ENCODE results near the gene CD28.

CD28 gene

GRCh38 chr2:203740871-203741281, 34.4 kb downstream of the CD28 start:
- Histone ChIP-seq H3K27ac (ENCODE audit: low read depth, low read length) (no peak overlapping the region), H3K9me3 (ENCODE audit: control insufficient read depth in 5 of 5, low read length in 5 of 5) (no peaks in the 10 kb centered on the region), H3K36me3 (ENCODE audit: control insufficient read depth in 5 of 5, insufficient read depth in 5 of 5, low read length in 5 of 5) (no peaks in the 10 kb centered on the region), H3K4me1 (ENCODE audit: control insufficient read depth in 5 of 5, insufficient read depth in 5 of 5, low read length in 5 of 5) (peaks cover 0 to 8% (median 0%) of the 10 kb centered on the region in 5 donors), H3K27me3 (ENCODE audit: control insufficient read depth in 5 of 5, insufficient read depth in 4 of 5, low read length in 5 of 5) (no peaks in the 10 kb centered on the region), H3K4me3 (ENCODE audit: low read depth in 1 of 5, low read length in 5 of 5) (no peak overlapping the region), H3K9ac (ENCODE audit: low read length in 5 of 5) (no peak overlapping the region)

GRCh38 chr2:203741566-203741965, 35.1 kb downstream of the CD28 start:
- Histone ChIP-seq H3K27ac (ENCODE audit: low read depth, low read length) (no peak overlapping the region), H3K27me3 (ENCODE audit: control insufficient read depth in 5 of 5, insufficient read depth in 4 of 5, low read length in 5 of 5) (no peaks in the 10 kb centered on the region), H3K4me1 (ENCODE audit: control insufficient read depth in 5 of 5, insufficient read depth in 5 of 5, low read length in 5 of 5) (peaks cover 0 to 8% (median 0%) of the 10 kb centered on the region in 5 donors), H3K9ac (ENCODE audit: low read length in 5 of 5) (no peak overlapping the region), H3K4me3 (ENCODE audit: low read depth in 1 of 5, low read length in 5 of 5) (no peak overlapping the region), H3K36me3 (ENCODE audit: control insufficient read depth in 5 of 5, insufficient read depth in 5 of 5, low read length in 5 of 5) (no peaks in the 10 kb centered on the region), H3K9me3 (ENCODE audit: control insufficient read depth in 5 of 5, low read length in 5 of 5) (no peaks in the 10 kb centered on the region)

GRCh38 chr2:203743441-203743981, 37.1 kb downstream of the CD28 start:
- Histone ChIP-seq H3K27ac (ENCODE audit: low read depth, low read length) (no peak overlapping the region), H3K4me3 (ENCODE audit: low read depth in 1 of 5, low read length in 5 of 5) (no peak overlapping the region), H3K9me3 (ENCODE audit: control insufficient read depth in 5 of 5, low read length in 5 of 5) (no peaks in the 10 kb centered on the region), H3K9ac (ENCODE audit: low read length in 5 of 5) (no peak overlapping the region), H3K27me3 (ENCODE audit: control insufficient read depth in 5 of 5, insufficient read depth in 4 of 5, low read length in 5 of 5) (no peaks in the 10 kb centered on the region), H3K4me1 (ENCODE audit: control insufficient read depth in 5 of 5, insufficient read depth in 5 of 5, low read length in 5 of 5) (peaks cover 0 to 8% (median 0%) of the 10 kb centered on the region in 5 donors), H3K36me3 (ENCODE audit: control insufficient read depth in 5 of 5, insufficient read depth in 5 of 5, low read length in 5 of 5) (no peaks in the 10 kb centered on the region)

- Histone ChIP-seq H3K27ac (ENCODE audit: low read depth, low read length) (no peak overlapping the region), H3K4me3 (ENCODE audit: low read depth in 1 of 5, low read length in 5 of 5) (no peak overlapping the region), H3K27me3 (ENCODE audit: control insufficient read depth in 5 of 5, insufficient read depth in 4 of 5, low read length in 5 of 5) (no peaks in the 10 kb centered on the region), H3K9me3 (ENCODE audit: control insufficient read depth in 5 of 5, low read length in 5 of 5) (no peaks in the 10 kb centered on the region), H3K36me3 (ENCODE audit: control insufficient read depth in 5 of 5, insufficient read depth in 5 of 5, low read length in 5 of 5) (no peaks in the 10 kb centered on the region), H3K4me1 (ENCODE audit: control insufficient read depth in 5 of 5, insufficient read depth in 5 of 5, low read length in 5 of 5) (peaks cover 0 to 8% (median 0%) of the 10 kb centered on the region in 5 donors), H3K9ac (ENCODE audit: low read length in 5 of 5) (no peak overlapping the region)
Measured at GRCh38 chr2:203744091-203744490, 37.7 kb downstream of the CD28 start.

DNA sequence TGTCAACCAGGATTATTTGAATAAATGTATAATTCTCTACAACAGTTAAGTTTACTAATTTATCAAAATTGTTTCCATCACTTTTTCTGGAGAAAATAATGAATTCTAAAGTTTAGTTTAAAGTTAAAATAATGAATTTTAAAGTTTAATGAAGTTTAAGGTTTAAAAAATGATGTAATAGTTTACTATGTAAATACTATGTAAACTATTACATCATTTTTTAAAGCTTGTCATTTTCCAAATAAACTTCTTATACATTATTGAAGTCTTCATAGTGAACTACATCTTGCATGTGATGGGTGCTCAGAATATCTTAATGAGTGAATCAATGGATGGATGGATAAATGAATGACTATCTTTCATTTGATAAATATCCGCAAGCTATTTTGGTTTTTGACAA, 38.8 kb downstream of the CD28 start:
- no peak overlapping the region for H3K27ac ChIP-seq (ENCODE audit: low read depth, low read length)
- H3K9ac ChIP-seq (ENCODE audit: low read length in 5 of 5): no peak overlapping the region
- H3K4me3 ChIP-seq (ENCODE audit: low read depth in 1 of 5, low read length in 5 of 5): no peak overlapping the region
- H3K4me1 ChIP-seq (ENCODE audit: control insufficient read depth in 5 of 5, insufficient read depth in 5 of 5, low read length in 5 of 5): peaks cover 0 to 8% (median 0%) of the 10 kb centered on the region in 5 donors
- H3K9me3 ChIP-seq (ENCODE audit: control insufficient read depth in 5 of 5, low read length in 5 of 5): no peaks in the 10 kb centered on the region
- H3K36me3 ChIP-seq (ENCODE audit: control insufficient read depth in 5 of 5, insufficient read depth in 5 of 5, low read length in 5 of 5): no peaks in the 10 kb centered on the region
- no peaks in the 10 kb centered on the region for H3K27me3 ChIP-seq (ENCODE audit: control insufficient read depth in 5 of 5, insufficient read depth in 4 of 5, low read length in 5 of 5)

GRCh38 chr2:203748331-203749126, 42.1 kb downstream of the CD28 start:
- no peak overlapping the region for H3K9ac ChIP-seq (ENCODE audit: low read length in 5 of 5)
- H3K4me1 ChIP-seq (ENCODE audit: control insufficient read depth in 5 of 5, insufficient read depth in 5 of 5, low read length in 5 of 5): peaks cover 0 to 8% (median 0%) of the 10 kb centered on the region in 5 donors
- H3K9me3 ChIP-seq (ENCODE audit: control insufficient read depth in 5 of 5, low read length in 5 of 5): peaks cover 0 to 6% (median 0%) of the 10 kb centered on the region in 5 donors
- no peaks in the 10 kb centered on the region for H3K36me3 ChIP-seq (ENCODE audit: control insufficient read depth in 5 of 5, insufficient read depth in 5 of 5, low read length in 5 of 5)
- H3K27ac ChIP-seq (ENCODE audit: low read depth, low read length): no peak overlapping the region
- no peak overlapping the region for H3K4me3 ChIP-seq (ENCODE audit: low read depth in 1 of 5, low read length in 5 of 5)
- no peaks in the 10 kb centered on the region for H3K27me3 ChIP-seq (ENCODE audit: control insufficient read depth in 5 of 5, insufficient read depth in 4 of 5, low read length in 5 of 5)

DNA sequence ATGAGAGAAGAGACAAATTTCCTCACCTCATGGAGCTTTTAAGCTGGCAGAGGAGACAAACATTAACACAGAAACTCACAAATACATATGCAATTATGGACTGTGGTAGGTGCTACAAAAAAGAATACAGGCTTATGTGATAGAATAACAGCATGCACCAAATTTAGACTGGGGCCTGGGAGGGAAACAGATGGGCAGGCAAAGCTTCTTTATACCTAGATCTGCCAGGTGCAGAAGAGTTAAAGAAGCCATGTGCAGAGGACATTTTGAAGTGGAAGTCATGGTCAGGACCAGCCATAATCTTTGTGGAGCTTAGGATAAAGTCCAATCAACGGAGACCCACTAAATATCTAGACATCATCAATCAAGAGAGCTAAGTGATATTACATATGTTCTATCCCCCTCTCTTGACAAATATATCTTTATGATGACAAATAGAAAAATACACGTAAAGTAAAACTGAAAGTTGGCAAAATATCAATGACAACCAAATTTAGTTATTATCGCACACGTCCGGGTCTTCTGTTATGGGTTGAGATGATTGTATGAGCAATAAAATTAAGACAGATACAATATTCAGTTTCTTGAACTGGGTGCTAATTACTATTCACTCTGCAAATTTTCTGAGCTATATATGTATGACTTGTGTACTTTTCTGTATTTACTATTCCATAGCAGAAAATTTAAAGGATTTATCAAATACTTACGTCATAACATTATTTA, 44.1 kb downstream of the CD28 start:
- Histone ChIP-seq H3K27ac (ENCODE audit: low read depth, low read length) (no peak overlapping the region), H3K4me3 (ENCODE audit: low read depth in 1 of 5, low read length in 5 of 5) (no peak overlapping the region), H3K9me3 (ENCODE audit: control insufficient read depth in 5 of 5, low read length in 5 of 5) (peaks cover 0 to 6% (median 0%) of the 10 kb centered on the region in 5 donors), H3K9ac (ENCODE audit: low read length in 5 of 5) (no peak overlapping the region), H3K4me1 (ENCODE audit: control insufficient read depth in 5 of 5, insufficient read depth in 5 of 5, low read length in 5 of 5) (no peaks in the 10 kb centered on the region), H3K27me3 (ENCODE audit: control insufficient read depth in 5 of 5, insufficient read depth in 4 of 5, low read length in 5 of 5) (no peaks in the 10 kb centered on the region), H3K36me3 (ENCODE audit: control insufficient read depth in 5 of 5, insufficient read depth in 5 of 5, low read length in 5 of 5) (no peaks in the 10 kb centered on the region)

DNA sequence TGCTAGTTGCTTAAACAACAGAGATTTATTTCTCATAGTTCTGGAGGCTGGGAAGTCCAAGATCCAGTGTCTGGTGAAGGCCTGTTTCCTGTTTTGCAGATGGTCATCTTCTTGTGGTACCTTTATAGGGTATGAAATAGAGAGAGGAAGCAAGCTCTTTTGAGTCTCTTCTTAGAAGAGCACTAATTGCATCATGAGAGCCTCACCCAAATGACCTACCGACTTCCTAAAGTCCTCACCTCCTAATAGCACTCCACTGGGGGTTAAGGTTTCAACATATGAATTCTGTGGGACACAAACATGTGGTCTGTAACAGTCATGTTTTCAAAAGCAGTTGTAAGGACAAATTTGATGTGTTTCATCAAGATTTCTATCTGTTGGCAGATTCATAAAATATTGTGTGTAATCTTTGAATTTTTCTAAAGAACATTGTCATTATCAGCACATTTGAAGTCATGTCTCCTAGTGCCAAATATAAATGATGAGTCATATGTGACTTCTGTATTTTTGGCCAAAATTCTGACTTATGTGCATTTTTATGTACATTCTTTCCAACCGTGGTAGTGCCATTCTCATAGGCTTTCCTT, 45.3 kb downstream of the CD28 start:
- H3K4me1 ChIP-seq (ENCODE audit: control insufficient read depth in 5 of 5, insufficient read depth in 5 of 5, low read length in 5 of 5): no peaks in the 10 kb centered on the region
- H3K9me3 ChIP-seq (ENCODE audit: control insufficient read depth in 5 of 5, low read length in 5 of 5): peaks cover 0 to 7% (median 6%) of the 10 kb centered on the region in 5 donors
- H3K36me3 ChIP-seq (ENCODE audit: control insufficient read depth in 5 of 5, insufficient read depth in 5 of 5, low read length in 5 of 5): no peaks in the 10 kb centered on the region
- no peak overlapping the region for H3K9ac ChIP-seq (ENCODE audit: low read length in 5 of 5)
- H3K4me3 ChIP-seq (ENCODE audit: low read depth in 1 of 5, low read length in 5 of 5): no peak overlapping the region
- no peaks in the 10 kb centered on the region for H3K27me3 ChIP-seq (ENCODE audit: control insufficient read depth in 5 of 5, insufficient read depth in 4 of 5, low read length in 5 of 5)
- no peak overlapping the region for H3K27ac ChIP-seq (ENCODE audit: low read depth, low read length)

GRCh38 chr2:203756161-203756560, 49.7 kb downstream of the CD28 start:
- peaks cover 0 to 7% (median 6%) of the 10 kb centered on the region in 5 donors for H3K9me3 ChIP-seq (ENCODE audit: control insufficient read depth in 5 of 5, low read length in 5 of 5)
- H3K27me3 ChIP-seq (ENCODE audit: control insufficient read depth in 5 of 5, insufficient read depth in 4 of 5, low read length in 5 of 5): no peaks in the 10 kb centered on the region
- H3K4me1 ChIP-seq (ENCODE audit: control insufficient read depth in 5 of 5, insufficient read depth in 5 of 5, low read length in 5 of 5): no peaks in the 10 kb centered on the region
- no peaks in the 10 kb centered on the region for H3K36me3 ChIP-seq (ENCODE audit: control insufficient read depth in 5 of 5, insufficient read depth in 5 of 5, low read length in 5 of 5)
- H3K27ac ChIP-seq (ENCODE audit: low read depth, low read length): no peak overlapping the region
- no peak overlapping the region for H3K4me3 ChIP-seq (ENCODE audit: low read depth in 1 of 5, low read length in 5 of 5)
- H3K9ac ChIP-seq (ENCODE audit: low read length in 5 of 5): no peak overlapping the region

Measured in subcutaneous abdominal adipose tissue (tissue), 5 donors.